Measurements from ENCODE around the gene COL11A2.

COL11A2 gene

DNA sequence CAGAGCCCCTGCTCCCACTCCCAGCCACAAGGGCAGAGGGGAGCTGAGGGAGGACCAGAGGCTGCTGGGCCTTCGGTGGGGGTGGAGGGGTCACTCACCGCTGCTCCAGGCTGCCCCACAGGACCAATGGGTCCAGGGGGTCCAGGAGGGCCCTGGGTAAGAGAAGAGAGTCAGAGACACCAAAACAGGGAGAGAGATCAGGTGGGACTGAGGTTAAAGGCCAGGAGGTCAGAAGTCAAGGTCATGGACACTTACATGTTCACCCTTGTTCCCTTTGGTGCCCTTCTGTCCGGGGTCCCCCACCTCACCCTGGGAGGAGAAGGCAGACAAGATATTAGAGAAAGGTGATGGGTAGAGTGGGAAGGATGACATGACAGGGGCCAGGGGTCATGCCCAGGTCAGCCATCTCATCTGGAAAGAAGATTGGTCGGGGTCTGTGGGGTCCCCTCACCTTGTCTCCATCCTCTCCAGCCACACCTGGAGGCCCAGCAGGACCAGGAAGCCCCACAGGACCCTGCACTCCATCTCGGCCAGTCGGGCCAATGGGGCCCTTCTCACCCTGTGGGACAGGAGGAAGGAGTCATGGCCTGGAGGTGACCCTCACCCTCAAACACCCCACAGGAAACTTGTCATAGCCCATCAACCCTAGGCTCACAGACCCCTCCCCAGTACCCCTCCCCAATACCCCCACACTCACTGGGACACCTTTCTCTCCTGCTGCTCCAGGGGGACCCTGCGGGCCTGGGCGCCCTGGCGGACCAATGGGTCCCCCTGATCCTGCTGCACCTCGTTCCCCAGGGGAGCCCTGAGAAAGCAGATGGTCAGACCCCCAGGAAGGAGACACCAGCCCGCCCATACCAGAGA lies 21.0 kb downstream of the COL11A2 start:
- DNase-seq = no peak

DNA sequence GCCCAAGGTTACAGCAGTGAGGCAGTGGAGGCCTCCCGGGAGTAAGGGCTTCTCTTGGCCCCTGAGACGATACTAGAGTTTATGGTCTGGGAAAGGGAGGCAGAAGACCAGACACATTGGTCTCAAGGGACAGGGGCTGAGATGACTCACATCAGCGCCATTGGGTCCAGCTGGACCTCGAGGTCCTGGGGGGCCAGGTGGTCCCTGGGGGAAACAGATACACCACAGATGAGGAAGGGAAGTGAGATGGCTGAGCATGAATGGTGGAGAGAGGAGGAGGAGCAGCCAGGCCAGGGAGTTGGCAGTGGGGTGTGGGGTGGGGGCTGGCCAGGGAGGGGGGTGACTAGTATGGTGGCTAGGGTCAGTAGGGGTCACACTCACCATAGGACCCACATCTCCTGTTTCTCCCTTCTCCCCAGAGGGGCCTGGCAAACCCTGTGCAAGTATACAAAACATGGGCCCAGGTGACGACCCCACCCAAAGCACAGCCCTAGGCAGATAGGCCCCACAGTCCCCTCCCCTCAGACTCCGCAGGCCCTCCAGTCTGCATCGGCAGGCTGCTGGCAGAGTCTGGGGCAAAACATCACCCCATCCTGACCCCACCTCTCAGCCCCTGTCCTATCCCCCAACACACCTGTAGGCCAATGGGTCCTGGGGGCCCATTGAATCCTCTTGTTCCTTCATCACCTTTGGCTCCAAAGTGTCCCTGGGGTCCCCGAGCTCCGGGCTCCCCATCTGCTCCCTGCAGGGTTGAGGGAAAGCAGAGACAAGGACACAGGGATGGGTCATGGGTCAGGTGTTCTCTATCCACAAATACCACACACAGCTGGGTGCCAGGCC lies 21.9 kb downstream of the COL11A2 start:
- DNase-seq = no peak

DNA sequence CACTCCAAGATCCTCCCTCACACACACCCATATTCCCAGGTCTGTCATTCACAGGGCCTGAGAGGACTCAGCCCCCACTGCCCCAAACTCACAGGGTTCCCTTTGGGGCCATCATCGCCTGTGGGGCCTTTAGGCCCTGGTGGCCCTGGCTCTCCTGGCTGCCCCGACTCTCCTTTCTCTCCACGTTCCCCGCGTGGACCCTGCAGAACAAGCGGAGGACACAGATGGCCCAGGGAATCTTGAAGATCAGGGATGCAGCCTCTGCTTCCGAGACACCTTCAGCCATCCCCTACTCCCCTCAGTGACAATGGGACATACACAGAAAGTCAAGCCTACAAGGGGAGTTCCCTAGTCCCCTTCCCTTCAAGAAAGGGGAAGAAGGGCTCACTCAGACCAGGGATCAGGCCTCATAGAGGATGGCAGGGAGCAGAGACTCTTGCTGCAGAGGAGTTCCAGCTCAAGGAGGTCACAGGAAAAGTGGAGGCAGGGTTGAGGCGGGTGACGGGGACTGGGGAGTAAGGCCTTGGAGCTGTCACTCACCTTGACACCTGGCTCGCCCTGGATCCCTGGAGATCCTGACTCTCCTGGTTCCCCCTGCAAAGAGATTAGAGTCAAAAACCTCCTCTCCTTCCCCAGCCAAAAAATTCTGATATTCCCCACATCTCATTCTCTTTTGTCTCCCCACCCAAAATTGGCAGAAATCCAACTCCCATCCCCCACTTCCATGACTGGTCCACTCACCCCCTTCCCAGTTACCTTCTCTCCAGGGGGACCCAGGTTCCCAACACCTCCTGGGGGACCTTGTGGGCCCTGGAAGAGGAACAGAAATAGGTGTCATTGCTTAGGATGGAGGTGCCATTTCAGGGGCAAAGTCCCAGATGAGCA lies 22.7 kb downstream of the COL11A2 start:
- DNase-seq = no peak

GRCh38 chr6:33168639-33169038 lies 23.6 kb downstream of the COL11A2 start:
- no peak for DNase-seq

GRCh38 chr6:33168284-33168601 lies 24.0 kb downstream of the COL11A2 start:
- no peak for DNase-seq

DNA sequence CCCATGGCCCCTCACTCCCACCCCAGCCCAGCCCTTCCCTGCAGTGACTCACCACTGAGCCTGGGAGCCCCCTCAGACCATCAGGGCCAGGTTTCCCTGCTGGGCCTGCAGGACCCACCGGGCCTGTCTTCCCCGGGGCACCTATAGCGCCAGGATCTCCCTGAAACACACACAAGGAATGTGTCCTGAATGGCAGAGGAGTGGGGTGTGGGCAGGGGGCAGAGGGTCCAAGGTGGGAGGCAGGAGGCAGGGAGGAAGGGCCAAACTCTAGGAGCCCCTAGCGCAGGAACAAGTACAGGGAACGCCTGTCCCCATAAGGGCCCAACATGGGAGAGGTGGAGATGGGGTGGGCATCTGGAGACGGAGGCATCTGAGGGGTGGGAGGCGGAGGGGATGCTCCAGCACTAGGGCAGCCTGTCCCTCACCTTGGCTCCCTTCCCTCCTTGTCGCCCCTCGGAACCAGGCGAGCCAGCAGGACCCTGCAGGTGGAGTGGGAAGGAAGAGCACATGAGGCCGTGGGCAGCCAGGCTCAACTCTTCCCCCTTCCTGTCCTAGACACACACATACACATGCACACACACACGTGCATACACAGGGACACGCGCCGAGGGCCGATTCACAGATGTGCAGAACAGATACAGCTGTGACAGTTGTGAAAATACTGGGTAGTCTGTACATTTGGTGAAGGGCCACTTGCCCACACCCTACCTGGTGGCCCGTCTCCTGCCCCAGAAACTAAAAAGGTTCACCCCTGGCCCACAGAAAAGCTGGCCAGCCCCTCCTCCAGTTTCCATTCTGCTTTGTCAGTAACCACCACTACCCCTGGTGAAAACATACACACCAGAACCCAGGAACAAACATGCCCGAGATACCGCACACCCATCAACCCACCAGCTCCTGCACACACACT lies 24.6 kb downstream of the COL11A2 start:
- DNase-seq = peak; percentile 28

DNA sequence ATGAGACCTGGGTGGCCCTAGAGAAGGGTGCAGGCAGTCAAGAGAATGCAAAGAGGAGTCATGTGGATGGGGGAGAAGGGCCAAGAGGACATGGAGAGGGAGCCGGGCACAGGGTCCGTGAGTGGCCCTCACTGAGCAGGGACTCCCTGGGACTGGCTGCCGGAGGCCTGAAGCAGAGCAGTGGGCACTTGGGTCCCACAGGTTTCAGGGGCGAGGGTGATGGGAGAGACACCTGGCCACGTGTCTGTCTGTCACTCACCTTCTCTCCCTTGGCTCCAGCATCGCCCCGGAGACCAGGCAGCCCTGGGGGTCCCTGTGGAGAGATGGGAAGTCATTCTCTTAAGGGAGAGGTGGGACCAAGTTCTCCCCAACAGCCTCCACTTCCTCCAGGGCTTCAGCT lies 25.5 kb downstream of the COL11A2 start:
- no peak for DNase-seq

- no peak for DNase-seq
Observed at GRCh38 chr6:33166363-33166762, 25.9 kb downstream of the COL11A2 start.

DNA sequence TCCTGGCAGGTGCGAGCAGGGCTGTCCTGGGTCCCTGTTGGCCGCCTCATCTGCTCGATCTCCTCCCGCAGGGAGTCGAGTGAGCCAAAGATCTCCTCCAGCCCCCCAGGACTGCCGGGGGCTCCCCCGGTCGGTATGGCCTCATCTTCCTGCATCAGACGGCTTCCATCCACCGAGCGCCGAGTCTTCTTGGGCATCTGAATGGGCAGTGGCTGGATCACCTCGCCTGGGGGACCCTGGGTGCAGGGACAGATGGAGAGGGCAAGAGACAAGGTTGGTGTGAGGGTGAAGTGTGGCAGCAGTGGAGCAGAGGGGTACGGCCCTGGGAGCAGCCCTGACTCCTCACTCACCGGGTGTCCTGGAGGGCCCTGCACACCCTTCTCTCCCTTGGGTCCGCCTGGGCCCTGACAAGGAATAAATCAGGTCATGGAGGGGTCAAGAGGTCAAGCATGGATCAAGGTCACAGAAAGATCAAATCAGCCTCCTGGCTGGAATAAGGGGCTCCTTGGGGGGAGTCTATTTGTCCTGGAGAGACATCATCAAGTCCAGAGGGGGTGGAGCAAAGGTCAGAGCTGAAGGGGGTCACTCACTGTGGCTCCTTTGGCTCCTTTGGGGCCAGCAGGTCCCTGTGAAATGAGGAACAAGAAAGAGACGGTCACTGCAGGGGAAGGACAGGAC lies 26.5 kb downstream of the COL11A2 start:
- no peak for DNase-seq

DNA sequence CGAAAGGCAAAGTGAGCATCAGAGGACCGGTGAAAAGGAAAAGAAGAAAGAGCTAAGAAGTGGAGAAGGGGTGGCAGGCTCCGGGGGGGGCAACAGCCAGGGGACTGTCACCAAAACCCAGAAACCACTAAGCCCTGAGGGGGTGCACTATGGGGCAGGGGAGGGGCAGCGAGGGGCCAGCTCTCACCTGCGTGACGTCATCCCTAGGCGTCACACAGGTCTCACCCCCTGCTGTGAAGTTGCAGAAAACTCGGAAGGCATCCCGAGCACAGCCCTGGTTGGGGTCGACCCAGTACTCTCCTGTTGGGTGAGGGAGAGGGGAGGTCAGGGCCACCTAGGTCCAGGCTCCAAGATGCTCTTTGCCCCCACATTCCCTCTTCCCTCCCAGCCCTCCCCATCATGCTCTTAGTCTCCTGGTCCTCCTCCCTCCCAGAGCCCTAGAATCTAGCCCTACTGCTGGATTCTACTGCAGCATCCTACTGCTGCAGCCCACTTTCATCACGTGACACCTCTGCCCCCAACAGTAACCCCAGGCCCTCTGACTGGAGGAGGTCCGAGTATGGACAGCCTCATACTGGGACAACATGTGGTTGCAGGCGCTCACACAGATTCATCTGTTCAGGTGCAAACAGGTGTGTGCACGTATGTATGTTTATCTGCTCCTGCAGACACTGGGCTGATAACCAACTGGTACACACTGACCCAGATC lies 27.4 kb downstream of the COL11A2 start:
- no peak for DNase-seq

DNA sequence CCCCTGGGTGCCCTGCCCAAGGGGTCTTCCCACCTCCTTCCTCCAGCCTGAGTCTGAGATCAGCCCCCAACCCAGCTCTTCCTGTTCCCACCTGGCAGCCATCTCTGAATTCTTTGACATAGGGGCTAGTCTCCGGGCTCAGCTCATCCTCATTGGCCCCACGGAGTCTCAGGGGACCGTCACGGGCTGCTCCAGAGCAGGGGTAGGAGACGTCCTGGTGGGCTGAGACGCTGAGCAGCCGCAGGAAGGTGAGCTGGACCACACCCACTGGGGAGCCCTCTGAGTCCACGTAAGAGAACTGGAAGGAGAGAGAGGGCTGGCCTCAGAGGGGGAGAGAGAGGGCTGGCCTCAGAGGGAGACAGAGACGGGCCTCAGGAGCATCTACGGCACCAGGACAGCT lies 28.1 kb downstream of the COL11A2 start:
- no peak for DNase-seq

GRCh38 chr6:33163540-33163939 lies 28.7 kb downstream of the COL11A2 start:
- no peak for DNase-seq

GRCh38 chr6:33161354-33162331 lies 30.6 kb downstream of the COL11A2 start:
- peak; percentile 91 for DNase-seq

DNA sequence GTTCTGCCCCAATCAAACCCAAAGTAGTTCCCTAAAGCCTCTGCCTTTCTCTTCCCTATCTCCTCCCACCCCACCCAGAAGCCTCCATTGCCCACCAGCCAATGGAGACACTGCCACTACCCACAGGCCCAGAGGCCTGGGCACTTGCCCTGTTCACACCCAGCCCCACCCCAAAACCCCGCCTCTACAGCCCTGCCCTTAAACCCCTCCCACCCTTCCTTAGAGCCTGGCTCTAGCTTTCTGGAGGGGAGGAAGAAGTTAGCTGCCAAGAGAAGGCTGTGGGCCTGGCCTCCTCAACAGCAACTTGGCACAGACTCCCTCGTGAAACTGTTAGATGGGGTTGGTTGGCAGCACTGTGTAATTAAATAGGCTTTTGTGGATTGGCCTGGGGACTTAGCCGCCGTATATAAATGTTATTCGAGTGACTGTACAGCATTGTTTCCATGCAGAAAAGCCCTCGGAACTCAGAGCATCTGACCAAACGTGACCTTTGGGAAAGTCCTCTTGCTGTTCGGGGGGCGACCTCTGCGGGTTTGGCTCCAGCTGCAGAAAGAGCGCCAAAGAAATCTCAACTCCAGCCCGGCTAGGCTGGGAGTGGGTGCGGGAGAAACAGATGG lies 31.4 kb downstream of the COL11A2 start:
- DNase-seq = peak; percentile 45

DNA sequence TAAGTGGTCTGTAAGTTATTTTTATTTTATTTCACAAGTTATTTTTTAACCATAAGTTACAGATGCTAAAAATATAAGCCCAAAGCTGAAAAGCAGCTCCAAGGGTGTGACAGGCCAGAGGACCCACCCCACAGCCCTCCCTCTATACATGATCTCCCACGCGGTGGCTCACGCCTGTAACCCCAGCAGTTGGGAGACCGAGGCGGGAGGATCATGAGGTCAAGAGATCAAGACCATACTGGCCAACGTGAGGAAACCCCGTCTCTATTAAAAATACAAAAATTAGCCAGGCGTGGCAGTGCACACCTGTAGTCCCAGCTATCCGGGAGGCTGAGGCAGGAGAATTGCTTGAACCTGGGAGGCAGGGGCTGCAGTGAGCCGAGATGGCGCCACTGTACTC lies 32.2 kb downstream of the COL11A2 start:
- no peak for DNase-seq

- no peak for DNase-seq
Observed at GRCh38 chr6:33156964-33157363, 35.3 kb downstream of the COL11A2 start.

DNA sequence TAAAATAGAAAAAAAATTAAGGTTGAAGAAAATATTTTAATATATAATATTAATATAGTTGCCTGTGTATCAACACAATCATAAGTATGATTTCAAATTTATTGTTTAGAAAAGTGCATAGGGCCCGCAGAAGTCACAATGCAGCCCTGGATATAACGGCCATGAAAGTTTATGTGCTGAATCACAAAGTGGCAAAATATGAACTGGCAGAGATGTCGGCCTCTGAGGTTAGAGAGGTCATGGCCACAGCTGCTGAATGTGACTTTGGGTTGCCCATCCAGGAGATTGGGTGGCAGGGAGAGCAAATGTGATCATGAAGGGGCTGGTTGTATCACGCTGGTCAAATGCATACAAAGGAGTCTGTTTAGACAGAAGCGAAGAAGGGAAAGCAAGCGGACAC lies 35.7 kb downstream of the COL11A2 start:
- no peak for DNase-seq

DNA sequence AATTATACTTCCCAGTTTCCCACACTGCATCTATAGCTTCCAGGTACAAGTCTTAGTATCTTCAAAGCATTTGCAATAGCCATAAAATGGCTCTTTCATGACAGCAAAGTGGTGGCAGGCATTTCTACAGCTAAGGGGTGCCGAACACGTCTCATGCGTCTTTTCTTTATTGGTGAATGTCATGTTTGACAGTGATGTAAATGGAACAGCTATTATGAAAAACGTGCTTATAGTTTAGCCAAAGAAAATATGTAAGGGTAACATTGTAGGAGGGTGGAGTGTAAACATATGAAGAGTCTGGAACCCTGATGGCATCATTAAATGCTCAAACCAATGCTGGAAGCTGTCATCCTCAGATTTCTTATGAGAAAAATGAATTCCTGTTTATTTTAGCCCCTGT lies 37.9 kb downstream of the COL11A2 start:
- no peak for DNase-seq

DNA sequence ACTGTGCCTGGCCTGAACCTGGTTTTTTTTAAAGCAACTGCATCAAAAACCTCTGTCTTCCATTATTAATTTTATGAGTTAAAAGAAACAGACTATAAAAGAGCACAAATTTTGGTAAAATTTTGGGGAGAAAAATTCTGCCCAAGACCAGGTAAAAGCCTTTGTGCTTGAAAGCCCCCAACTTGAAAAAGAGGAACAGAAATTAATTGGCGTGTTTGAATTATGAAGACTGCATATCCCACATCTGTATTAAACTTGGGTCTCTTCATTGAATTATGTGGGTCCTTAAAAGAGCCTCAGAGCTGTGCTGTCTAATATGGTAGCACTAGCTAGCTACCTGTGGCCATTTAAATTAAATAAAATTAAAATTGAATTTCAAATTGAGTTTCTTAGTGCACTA lies 41.2 kb downstream of the COL11A2 start:
- DNase-seq = no peak

Data from OCI-M1 (cell line).